ENCODE data around the gene CMTM7.

The CMTM7 gene

DNA sequence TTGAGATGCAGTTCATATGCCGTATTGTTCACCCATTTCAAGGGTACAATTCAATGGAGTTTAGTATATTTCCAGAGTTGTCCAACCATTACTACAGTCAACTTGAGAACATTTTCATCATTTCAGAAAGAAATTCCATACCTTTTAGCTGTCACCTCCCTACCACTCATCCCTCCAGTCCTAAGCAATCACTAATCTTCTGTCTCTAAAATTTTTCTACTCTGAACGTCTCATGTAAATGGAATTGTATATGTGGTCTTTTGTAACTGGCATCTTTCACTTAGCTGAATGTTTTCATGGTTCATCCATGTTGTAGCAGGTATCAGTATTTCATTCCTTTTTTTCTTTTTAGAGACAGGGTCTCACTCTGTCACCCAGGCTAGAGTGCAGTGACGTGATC lies 51.1 kb downstream of the CMTM7 start:
- TF ChIP-seq, protein P1, sequence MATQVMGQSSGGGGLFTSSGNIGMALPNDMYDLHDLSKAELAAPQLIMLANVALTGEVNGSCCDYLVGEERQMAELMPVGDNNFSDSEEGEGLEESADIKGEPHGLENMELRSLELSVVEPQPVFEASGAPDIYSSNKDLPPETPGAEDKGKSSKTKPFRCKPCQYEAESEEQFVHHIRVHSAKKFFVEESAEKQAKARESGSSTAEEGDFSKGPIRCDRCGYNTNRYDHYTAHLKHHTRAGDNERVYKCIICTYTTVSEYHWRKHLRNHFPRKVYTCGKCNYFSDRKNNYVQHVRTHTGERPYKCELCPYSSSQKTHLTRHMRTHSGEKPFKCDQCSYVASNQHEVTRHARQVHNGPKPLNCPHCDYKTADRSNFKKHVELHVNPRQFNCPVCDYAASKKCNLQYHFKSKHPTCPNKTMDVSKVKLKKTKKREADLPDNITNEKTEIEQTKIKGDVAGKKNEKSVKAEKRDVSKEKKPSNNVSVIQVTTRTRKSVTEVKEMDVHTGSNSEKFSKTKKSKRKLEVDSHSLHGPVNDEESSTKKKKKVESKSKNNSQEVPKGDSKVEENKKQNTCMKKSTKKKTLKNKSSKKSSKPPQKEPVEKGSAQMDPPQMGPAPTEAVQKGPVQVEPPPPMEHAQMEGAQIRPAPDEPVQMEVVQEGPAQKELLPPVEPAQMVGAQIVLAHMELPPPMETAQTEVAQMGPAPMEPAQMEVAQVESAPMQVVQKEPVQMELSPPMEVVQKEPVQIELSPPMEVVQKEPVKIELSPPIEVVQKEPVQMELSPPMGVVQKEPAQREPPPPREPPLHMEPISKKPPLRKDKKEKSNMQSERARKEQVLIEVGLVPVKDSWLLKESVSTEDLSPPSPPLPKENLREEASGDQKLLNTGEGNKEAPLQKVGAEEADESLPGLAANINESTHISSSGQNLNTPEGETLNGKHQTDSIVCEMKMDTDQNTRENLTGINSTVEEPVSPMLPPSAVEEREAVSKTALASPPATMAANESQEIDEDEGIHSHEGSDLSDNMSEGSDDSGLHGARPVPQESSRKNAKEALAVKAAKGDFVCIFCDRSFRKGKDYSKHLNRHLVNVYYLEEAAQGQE (IDR thresholded peaks at IDR 0.05; ENCODE audit: insufficient read depth in 1 of 2, low read depth in 2 of 2, low read length in 2 of 2) = no peak
- TF ChIP-seq TAF1 (IDR thresholded peaks at IDR 0.05; ENCODE audit: borderline replicate concordance, insufficient read depth, low read length) (no peak), POLR2AphosphoS5 (IDR thresholded peaks at IDR 0.05; ENCODE audit: low read depth, low read length) (no peak), SIN3A (IDR thresholded peaks at IDR 0.05; ENCODE audit: borderline replicate concordance, insufficient read depth, low read length) (no peak), FOXP2 (optimal IDR thresholded peaks at IDR 0.05; ENCODE audit: borderline replicate concordance, extremely low read depth, extremely low read length, insufficient read depth) (no peak)

DNA sequence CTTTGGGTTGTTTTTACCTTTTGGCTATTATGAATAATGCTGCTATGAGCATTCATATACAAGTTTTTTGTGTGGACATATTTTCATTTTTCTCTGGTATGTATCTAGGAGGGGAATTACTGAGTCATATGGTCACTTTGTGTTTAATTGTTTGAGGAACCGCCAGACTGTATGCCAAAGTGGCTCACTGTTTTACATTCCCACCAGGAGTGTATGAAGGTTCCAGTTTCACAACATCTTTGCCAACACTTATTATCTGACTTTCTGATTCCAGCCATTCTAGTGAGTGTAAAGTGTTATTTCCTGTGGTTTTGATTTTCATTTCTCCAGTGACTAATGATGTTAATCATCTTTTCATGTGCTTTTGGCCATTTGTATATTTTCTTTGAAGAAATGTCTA lies 51.8 kb downstream of the CMTM7 start:
- TF ChIP-seq TAF1 (IDR thresholded peaks at IDR 0.05; ENCODE audit: borderline replicate concordance, insufficient read depth, low read length) = no peak
- no peak for TF ChIP-seq SIN3A (IDR thresholded peaks at IDR 0.05; ENCODE audit: borderline replicate concordance, insufficient read depth, low read length)
- TF ChIP-seq, protein P1 (IDR thresholded peaks at IDR 0.05; ENCODE audit: insufficient read depth in 1 of 2, low read depth in 2 of 2, low read length in 2 of 2) = no peak
- no peak for TF ChIP-seq POLR2AphosphoS5 (IDR thresholded peaks at IDR 0.05; ENCODE audit: low read depth, low read length)
- TF ChIP-seq FOXP2 (optimal IDR thresholded peaks at IDR 0.05; ENCODE audit: borderline replicate concordance, extremely low read depth, extremely low read length, insufficient read depth) = no peak

DNA sequence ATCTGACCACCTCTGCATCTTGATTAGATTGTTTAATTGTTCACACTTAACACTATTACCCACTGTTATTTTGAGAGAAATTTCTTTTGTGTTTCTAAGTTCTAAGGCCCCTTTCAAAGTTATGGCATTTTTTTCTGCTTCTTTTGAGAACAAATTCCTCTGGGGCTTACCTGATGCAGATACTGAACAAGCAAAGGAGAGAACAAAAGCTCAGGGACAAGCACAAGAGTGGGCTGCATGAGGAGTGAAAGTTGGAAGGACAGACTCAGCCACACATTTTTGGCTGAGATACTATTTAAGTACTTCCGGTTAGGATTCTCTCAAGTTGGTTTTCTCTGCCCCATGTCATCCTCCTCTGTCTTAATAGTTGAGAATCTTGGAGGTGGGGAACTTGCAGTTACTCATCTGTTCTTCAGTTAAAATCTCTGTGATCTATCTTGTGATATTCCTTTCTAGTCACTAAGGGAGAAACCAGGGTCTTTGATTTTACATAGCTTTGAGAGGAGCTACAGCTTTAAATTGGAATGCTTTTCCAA lies 56.3 kb downstream of the CMTM7 start:
- TF ChIP-seq TAF1 (IDR thresholded peaks at IDR 0.05; ENCODE audit: borderline replicate concordance, insufficient read depth, low read length) = no peak
- no peak for TF ChIP-seq FOXP2 (optimal IDR thresholded peaks at IDR 0.05; ENCODE audit: borderline replicate concordance, extremely low read depth, extremely low read length, insufficient read depth)
- TF ChIP-seq SIN3A (IDR thresholded peaks at IDR 0.05; ENCODE audit: borderline replicate concordance, insufficient read depth, low read length) = no peak
- no peak for TF ChIP-seq POLR2AphosphoS5 (IDR thresholded peaks at IDR 0.05; ENCODE audit: low read depth, low read length)
- TF ChIP-seq, protein P1 (IDR thresholded peaks at IDR 0.05; ENCODE audit: insufficient read depth in 1 of 2, low read depth in 2 of 2, low read length in 2 of 2) = no peak

DNA sequence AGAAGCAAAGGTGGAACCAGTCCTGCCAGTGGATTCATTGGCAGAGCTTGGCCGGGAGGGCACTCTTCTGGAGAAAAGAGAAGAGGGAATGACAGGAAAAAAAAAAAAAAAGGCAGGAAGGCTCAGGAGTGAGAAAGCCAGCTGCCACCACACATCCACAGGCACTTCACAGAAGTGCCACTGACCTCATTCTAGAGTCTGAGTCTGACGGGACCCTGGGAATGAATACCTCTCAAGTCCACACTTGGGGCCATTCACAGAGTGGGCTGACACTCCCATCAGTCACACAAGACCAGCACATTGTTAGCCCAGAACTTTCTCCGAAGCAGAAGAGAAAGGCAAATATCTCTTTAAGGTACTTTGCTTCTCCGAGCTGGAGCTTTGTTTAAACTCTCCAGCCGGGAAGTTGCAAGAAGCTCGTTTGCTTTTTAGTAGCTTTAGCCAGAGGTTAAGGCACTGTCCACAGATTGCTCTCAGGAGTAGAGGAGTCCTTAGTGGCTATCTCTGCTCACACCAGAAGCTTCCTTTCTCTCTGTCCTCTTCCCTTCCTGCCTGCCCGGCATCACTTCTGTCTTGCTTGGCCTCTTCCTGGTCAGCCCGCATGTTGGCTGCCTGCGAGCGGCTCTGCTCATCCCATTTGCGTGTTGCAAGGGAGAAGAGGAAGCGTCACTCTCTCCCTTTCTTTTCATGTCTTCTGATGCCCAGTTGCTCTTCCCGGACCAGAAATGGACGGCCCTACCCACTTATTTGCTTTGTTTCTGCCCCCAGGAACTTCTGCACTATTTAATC lies 57.2 kb downstream of the CMTM7 start:
- TF ChIP-seq POLR2AphosphoS5 (IDR thresholded peaks at IDR 0.05; ENCODE audit: low read depth, low read length) (no peak), FOXP2 (optimal IDR thresholded peaks at IDR 0.05; ENCODE audit: borderline replicate concordance, extremely low read depth, extremely low read length, insufficient read depth) (no peak), TAF1 (IDR thresholded peaks at IDR 0.05; ENCODE audit: borderline replicate concordance, insufficient read depth, low read length) (no peak), SIN3A (IDR thresholded peaks at IDR 0.05; ENCODE audit: borderline replicate concordance, insufficient read depth, low read length) (no peak)
- TF ChIP-seq, protein P1 (IDR thresholded peaks at IDR 0.05; ENCODE audit: insufficient read depth in 1 of 2, low read depth in 2 of 2, low read length in 2 of 2) = no peak
